ENCODE results near the gene GALR2.
"Not testable (repeated sequence)": the region's sequence is repeated elsewhere in the genome, so short reads cannot be mapped to it uniquely, and the experiment has no call there.

Gene GALR2

GRCh38 chr17:76033139-76033538, 41.4 kb upstream of the GALR2 start:
- H3K4me3 ChIP-seq (ENCODE audit: low read depth, low read length) = no peak overlapping the region
- TF ChIP-seq CTCF (IDR thresholded peaks at IDR 0.05; ENCODE audit: control insufficient read depth, extremely low read depth, insufficient read depth) = no peak
- DNase-seq (ENCODE audit: low read depth) = no peak

- TF ChIP-seq CTCF (IDR thresholded peaks at IDR 0.05; ENCODE audit: control insufficient read depth, extremely low read depth, insufficient read depth) = no peak
- DNase-seq (ENCODE audit: low read depth) = no peak
These were observed 39.9 kb upstream of the GALR2 start for GRCh38 chr17:76034428-76035350.

GRCh38 chr17:76036497-76037261, 37.9 kb upstream of the GALR2 start:
- no peak for DNase-seq (ENCODE audit: low read depth)
- H3K4me3 ChIP-seq (ENCODE audit: low read depth, low read length) = no peak overlapping the region
- TF ChIP-seq CTCF (IDR thresholded peaks at IDR 0.05; ENCODE audit: control insufficient read depth, extremely low read depth, insufficient read depth) = no peak

More at GRCh38 chr17:76034428-76035350, 39.9 kb upstream of the GALR2 start:
- no peak overlapping the region for H3K4me3 ChIP-seq (ENCODE audit: low read depth, low read length)

GRCh38 chr17:76038050-76038449, 36.5 kb upstream of the GALR2 start:
- no peak for TF ChIP-seq CTCF (IDR thresholded peaks at IDR 0.05; ENCODE audit: control insufficient read depth, extremely low read depth, insufficient read depth)
- DNase-seq (ENCODE audit: low read depth) = no peak
- no peak overlapping the region for H3K4me3 ChIP-seq (ENCODE audit: low read depth, low read length)

GRCh38 chr17:76039121-76039520, 35.5 kb upstream of the GALR2 start:
- no peak for DNase-seq (ENCODE audit: low read depth)
- H3K4me3 ChIP-seq (ENCODE audit: low read depth, low read length) = no peak overlapping the region
- TF ChIP-seq CTCF (IDR thresholded peaks at IDR 0.05; ENCODE audit: control insufficient read depth, extremely low read depth, insufficient read depth) = no peak

- H3K4me3 ChIP-seq (ENCODE audit: low read depth, low read length) = no peak overlapping the region
- DNase-seq (ENCODE audit: low read depth) = no peak
- TF ChIP-seq CTCF (IDR thresholded peaks at IDR 0.05; ENCODE audit: control insufficient read depth, extremely low read depth, insufficient read depth) = no peak
These were observed 34.2 kb upstream of the GALR2 start for GRCh38 chr17:76040376-76040775.

- H3K4me3 ChIP-seq (ENCODE audit: low read depth, low read length) = not testable (repeated sequence)
These were observed 31.7 kb upstream of the GALR2 start for GRCh38 chr17:76042868-76043267.

GRCh38 chr17:76044475-76045007, 30.0 kb upstream of the GALR2 start:
- H3K4me3 ChIP-seq (ENCODE audit: low read depth, low read length); DNase-seq (ENCODE audit: low read depth): not testable (repeated sequence)

More at GRCh38 chr17:76042868-76043267, 31.7 kb upstream of the GALR2 start:
- not testable (repeated sequence) for DNase-seq (ENCODE audit: low read depth)
